Measurements from ENCODE around the gene SEMA3A.

DNA sequence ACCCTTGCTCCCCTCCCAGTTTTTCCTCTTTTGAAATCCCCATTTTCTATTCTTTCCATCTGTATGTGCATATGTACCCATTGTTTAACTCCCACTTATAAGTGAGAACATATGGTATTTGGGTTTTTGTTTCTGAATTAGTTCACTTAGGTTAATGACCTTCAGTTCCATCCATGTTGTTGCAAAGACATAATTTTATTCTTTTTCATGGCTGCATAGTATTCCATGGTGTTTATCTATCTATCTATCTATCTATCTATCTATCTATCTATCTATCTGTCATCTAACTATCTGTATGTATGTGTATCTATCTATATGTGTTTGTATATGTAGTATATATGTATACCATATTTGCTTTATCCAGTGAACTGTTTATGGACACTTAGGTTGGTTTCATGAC is 281.4 kb downstream of the SEMA3A start:
- TF ChIP-seq EZH2phosphoT487 (IDR thresholded peaks at IDR 0.05; ENCODE audit: insufficient read depth, low read depth) (no peak), EZH2 (IDR thresholded peaks at IDR 0.05; ENCODE audit: insufficient read depth, poor library complexity, severe bottlenecking) (no peak)

Data from GM23248 (cell line).